GM12872 (cell line): ENCODE measurements around the gene GK.

Experiments used
- TF ChIP-seq, protein P1 (sequence below): IDR thresholded peaks from 3 replicates; pipeline ENCODE4 v1.5.1; 2011; ENCODE audit warnings: low read depth, mild to moderate bottlenecking, low read length, moderate library complexity; ENCODE audit not compliant: insufficient read depth

The GK gene

DNA sequence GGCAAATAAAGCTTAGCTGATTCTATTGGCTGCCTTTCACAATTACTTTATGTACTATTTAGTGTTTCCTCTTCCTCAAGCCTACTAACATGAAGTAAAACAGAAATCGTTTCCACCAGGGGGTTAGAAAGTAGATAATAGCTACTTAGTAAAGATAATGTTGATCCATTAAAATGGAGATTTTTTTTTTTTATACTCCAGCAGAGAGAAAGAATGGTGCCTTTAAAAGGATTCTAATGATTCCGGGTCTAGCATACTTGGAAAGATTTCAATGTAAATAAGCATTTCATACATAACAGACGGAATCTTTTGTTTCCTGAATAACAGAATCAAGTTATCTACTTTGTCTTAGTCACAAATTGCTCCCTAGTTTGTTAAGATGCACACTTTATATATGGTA is 37.1 kb downstream of the GK start:
- TF ChIP-seq, protein P1, sequence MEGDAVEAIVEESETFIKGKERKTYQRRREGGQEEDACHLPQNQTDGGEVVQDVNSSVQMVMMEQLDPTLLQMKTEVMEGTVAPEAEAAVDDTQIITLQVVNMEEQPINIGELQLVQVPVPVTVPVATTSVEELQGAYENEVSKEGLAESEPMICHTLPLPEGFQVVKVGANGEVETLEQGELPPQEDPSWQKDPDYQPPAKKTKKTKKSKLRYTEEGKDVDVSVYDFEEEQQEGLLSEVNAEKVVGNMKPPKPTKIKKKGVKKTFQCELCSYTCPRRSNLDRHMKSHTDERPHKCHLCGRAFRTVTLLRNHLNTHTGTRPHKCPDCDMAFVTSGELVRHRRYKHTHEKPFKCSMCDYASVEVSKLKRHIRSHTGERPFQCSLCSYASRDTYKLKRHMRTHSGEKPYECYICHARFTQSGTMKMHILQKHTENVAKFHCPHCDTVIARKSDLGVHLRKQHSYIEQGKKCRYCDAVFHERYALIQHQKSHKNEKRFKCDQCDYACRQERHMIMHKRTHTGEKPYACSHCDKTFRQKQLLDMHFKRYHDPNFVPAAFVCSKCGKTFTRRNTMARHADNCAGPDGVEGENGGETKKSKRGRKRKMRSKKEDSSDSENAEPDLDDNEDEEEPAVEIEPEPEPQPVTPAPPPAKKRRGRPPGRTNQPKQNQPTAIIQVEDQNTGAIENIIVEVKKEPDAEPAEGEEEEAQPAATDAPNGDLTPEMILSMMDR, result no peak

DNA sequence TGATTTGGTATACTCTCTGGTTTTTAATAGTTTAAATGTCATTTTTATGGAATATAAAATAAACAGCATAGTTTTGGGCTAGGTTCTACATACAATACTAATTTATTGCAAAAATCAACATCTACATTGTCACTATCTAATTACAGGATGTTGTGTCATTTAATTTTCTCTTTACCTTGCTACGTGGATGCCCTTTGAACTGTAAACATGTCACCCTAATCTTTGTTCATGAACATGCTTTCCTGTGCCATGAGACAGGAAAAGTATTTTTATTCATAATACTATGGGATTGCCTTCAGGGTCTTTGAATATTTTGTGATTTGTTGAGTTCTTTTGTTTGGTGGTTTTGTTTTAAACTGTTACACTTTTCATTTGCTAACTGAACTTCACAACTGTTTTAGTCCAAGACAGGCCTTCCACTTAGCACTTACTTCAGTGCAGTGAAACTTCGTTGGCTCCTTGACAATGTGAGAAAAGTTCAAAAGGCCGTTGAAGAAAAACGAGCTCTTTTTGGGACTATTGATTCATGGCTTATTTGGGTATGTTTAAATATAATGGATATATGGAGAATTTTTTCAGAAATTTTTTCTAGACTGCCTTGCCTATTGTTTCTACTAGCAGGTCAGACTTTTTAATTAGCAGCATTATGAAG is 40.9 kb downstream of the GK start:
- TF ChIP-seq, protein P1, result no peak

DNA sequence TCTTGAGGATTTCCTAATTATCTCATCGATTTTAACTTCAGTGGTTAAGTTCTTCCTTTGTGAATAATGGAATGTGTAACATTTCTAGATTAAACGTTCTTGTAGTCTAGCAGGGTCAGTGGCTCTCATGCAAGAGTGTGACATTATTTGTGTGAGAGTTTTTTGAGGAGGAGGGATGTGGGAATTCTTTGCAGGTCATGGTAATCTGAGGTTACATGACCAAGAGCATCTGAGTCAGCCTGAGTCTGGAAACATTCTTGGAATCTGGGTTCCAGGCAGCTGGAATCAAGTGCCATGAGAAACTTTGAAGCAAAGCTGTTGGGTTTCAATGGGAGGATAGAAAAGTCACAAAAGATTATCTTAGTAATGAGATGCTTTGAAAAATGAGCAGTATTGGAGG is 49.5 kb downstream of the GK start:
- TF ChIP-seq, protein P1, result no peak

DNA sequence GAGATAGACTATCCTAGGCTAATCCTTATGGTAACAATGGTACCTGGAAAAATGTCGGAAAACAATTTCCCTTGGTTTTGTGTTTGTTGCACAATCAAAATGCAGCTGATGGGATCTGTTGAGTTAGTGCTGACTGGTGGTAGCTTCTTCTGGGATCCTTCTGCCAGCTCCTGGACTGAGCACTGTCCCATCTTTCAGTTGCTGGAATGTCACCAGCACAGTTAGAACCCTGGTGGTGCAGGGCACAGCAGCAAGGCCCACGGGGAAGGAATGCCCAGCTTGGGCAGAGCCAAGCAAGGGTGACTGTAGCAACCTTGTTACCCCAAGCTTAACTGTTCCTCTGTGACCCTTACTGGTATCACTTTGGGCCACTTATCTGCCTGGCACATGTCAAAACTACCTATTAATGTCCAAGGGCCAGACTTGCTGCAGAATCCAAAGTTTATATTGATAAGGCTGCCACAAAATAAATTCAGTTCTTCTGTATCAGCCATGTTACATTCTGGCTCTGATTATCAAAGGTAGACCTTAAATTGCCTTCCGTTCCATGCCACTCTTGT is 53.1 kb downstream of the GK start:
- TF ChIP-seq, protein P1, result no peak

DNA sequence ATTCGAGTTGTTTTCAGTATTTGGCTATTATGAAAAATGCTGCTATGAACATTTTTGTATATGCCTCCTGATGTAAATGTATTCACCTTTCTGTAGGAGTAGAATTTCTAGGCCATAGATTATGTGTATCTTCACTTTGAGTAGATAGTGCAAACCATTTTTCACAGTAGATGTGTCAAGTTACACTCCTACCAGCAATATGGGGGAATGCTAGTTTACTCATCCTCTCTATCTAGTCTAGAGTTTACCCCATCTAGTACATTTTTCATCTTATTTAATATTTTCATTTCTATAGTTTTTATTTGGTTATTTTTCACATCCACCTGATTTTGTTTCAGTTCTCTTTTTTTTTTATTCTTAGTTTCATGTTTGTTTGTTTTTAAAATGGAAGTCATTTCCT is 59.0 kb downstream of the GK start:
- TF ChIP-seq, protein P1, result no peak

DNA sequence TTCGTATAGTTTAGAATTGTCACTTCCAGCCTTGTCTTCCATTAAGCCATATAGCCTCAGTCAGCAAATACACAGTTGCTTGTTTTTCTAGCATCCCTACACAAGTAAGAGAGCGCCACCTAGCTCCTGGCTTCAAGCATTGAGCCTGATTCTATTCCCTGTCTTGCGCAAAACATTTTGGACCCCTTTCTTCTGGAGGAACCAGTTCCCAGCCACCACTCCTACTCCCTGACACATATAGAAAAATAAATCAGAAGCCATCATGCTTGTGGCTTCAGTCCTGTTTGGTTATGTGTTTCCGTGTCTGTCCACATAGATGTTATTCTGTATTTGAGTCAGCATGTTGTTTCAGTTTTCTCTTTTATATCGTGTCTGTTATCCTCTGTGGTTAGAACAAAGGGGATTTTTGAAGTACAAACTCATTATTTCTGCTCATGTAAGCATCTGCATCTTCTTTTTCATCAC is 59.9 kb downstream of the GK start:
- TF ChIP-seq, protein P1, result peak; percentile 43; the same call in 2 of the 3 replicates

DNA sequence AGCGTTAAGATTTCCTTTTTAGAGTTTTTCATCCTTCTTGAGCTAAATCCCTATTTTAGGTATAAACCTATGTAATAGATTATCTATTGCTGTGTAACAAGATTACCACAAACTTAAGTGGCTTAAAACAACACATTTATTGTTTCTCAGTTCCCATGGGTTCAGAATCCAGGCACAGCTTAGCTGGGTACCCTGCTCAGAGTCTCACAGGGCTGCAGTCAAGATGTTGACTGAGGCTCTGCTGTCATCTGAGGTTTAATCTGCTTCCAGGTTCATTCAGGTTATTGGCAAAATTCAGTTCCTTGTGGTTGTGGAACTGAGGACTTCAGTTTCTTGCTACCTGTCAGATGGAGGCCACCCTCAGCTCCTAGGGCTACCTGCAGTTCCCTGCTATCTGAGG is 60.9 kb downstream of the GK start:
- TF ChIP-seq, protein P1, result no peak
